ENCODE data around the gene TMEM217. TPM values are rescaled to one million over a fixed set of nuclear protein-coding genes. Genes with fewer than 3 reads are reported as not detected.

TMEM217 gene
- total and polyA plus RNA-seq, 2 of the 8 experiments (the other 6 are each of a cell fraction or from before 2014, with no cell fraction given): 0.60 to 1.1 TPM

DNA sequence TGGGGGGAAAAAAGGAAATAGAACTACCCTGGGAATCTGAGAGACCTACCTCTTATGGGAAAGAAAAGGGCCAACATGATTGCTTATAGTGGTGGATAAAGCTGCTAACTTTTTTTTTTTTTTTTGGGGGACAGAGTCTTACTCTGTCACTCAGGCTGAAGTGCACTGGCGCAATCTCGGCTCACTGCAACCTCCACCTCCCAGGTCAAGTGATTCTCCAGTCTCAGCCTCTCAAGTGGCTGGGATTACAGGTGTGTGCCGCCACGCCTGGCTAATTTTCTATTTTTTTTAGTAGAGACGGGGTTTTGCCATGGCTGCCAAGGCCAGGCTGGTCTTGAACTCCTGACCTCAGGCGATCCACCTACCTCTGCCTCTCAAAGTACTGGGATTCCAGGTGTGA, 39.9 kb downstream of the TMEM217 start:
- H3K14ac ChIP-seq (ENCODE audit: insufficient read length): no peak overlapping the region
- H2BK20ac ChIP-seq (ENCODE audit: low read length): no peak overlapping the region
- H3K23me2 ChIP-seq (ENCODE audit: low read depth, low read length): peaks cover 5% of the 10 kb centered on the region; the same call in 1 of the 2 replicates
- no peak overlapping the region for H4K91ac ChIP-seq (replicated peaks; ENCODE audit: insufficient read length, low read length)
- 96% methylated on average over 6 of the region's 6 CpGs; no CpG with 5 or more reads in 1 of the 2 experiments for WGBS, 2 experiments (ENCODE audit: extremely low coverage in 1 of 2, insufficient coverage in 1 of 2, insufficient read length in 1 of 2, insufficient replicate concordance in 2 of 2, low coverage in 1 of 2, low lambda C conversion rate in 2 of 2, missing lambda C conversion rate in 1 of 2)
- no peak overlapping the region for H4K8ac ChIP-seq (ENCODE audit: extremely low read depth, insufficient read depth, low read length)
- no peak overlapping the region for H2BK120ac ChIP-seq (replicated peaks; ENCODE audit: low read depth, low read length)
- H3K4me1 ChIP-seq (replicated peaks in 1 of 4; ENCODE audit: control insufficient read depth in 3 of 4, insufficient read depth in 4 of 4, low read length in 3 of 4): no peaks in the 10 kb centered on the region; a peak in 1 of 7 replicates
- ChIA-PET POLR2A (ENCODE audit: partially characterized antibody) (interaction anchor here (1.0 kb wide), 1 partner anchor 9 kb away, joined by 3 read pairs; no protein-coding TSS in a partner anchor), CTCF (ENCODE audit: partially characterized antibody) (interaction anchor here (6.2 to 34.9 kb wide), 2 partner anchors 9 to 195 kb away, joined by 55 to 866 read pairs; no protein-coding TSS in a partner anchor)
- no peak overlapping the region for H2AK5ac ChIP-seq (ENCODE audit: low read depth, low read length)
- H3K4me3 ChIP-seq (ENCODE audit: extremely low read depth in 1 of 4, insufficient read depth in 2 of 4, low read depth in 3 of 4, low read length in 4 of 4): no peak overlapping the region
- DNase-seq (ENCODE audit: low read depth in 1 of 2, low spot score in 2 of 2) (no peak), FAIRE-seq (no peak)
- no peak overlapping the region for H3K4me2 ChIP-seq (ENCODE audit: insufficient read depth in 1 of 2, low read depth in 2 of 2, low read length in 2 of 2)
- no peak overlapping the region for H2AFZ ChIP-seq (ENCODE audit: low read length)
- H3K27me3 ChIP-seq (replicated peaks in 1 of 4; ENCODE audit: control insufficient read depth in 3 of 4, extremely low read depth in 1 of 4, insufficient read depth in 3 of 4, low read length in 3 of 4): no peaks in the 10 kb centered on the region; a peak in 1 of 7 replicates
- H4K20me1 ChIP-seq (replicated peaks in 1 of 2; ENCODE audit: control insufficient read depth in 1 of 2, insufficient read depth in 2 of 2, low read length in 2 of 2): peaks cover 0 to 2% of the 10 kb centered on the region in 2 experiments
- H3K9ac ChIP-seq (replicated peaks in 1 of 4; ENCODE audit: extremely low read depth in 1 of 4, low read depth in 3 of 4, low read length in 3 of 4): no peak overlapping the region
- no peak overlapping the region for H2BK5ac ChIP-seq (ENCODE audit: low read depth, low read length)
- H3K27ac ChIP-seq (ENCODE audit: low read depth, low read length): no peak overlapping the region
- H3K4ac ChIP-seq (replicated peaks; ENCODE audit: insufficient read length, low read depth, low read length): no peak overlapping the region
- H4K5ac ChIP-seq (ENCODE audit: insufficient read length, low read depth, low read length): no peak overlapping the region
- no peaks in the 10 kb centered on the region for H3K79me2 ChIP-seq (ENCODE audit: control insufficient read depth in 1 of 2, insufficient read depth in 2 of 2, low read length in 2 of 2)
- no peak overlapping the region for H2BK12ac ChIP-seq (ENCODE audit: low read depth, low read length)
- no peak overlapping the region for H3K56ac ChIP-seq (replicated peaks; ENCODE audit: insufficient read length, low read depth, low read length)
- H3K23ac ChIP-seq (ENCODE audit: insufficient read length): no peak overlapping the region
- no peaks in the 10 kb centered on the region for H3K36me3 ChIP-seq (ENCODE audit: control insufficient read depth in 2 of 4, insufficient read depth in 4 of 4, low read length in 3 of 4)
- no peak overlapping the region for H3K18ac ChIP-seq (ENCODE audit: extremely low read depth, low read length)
- H3K9me3 ChIP-seq (ENCODE audit: insufficient read depth in 2 of 2, low read depth in 1 of 2, low read length in 1 of 2): no peaks in the 10 kb centered on the region
- no peaks in the 10 kb centered on the region for H3K79me1 ChIP-seq (ENCODE audit: low read depth, low read length)
- no peak overlapping the region for H2BK15ac ChIP-seq (ENCODE audit: low read length)
- TF ChIP-seq RBBP5 (IDR thresholded peaks at IDR 0.05; ENCODE audit: borderline replicate concordance, low read depth, low read length) (no peak), KDM5A (IDR thresholded peaks at IDR 0.05; ENCODE audit: low read length) (no peak), JUN (IDR thresholded peaks at IDR 0.05; ENCODE audit: low read depth, low read length) (no peak), TAF7 (optimal IDR thresholded peaks at IDR 0.05; ENCODE audit: borderline replicate concordance, low read depth, low read length) (no peak), CEBPB (IDR thresholded peaks at IDR 0.05; ENCODE audit: low read depth, low read length) (no peak), POLR2A (IDR thresholded peaks at IDR 0.05; ENCODE audit: control extremely low read depth in 1 of 2, low read depth in 2 of 2, low read length in 2 of 2) (no peak), HDAC6 (IDR thresholded peaks at IDR 0.05; ENCODE audit: low read depth, low read length) (no peak), ASH2L (IDR thresholded peaks at IDR 0.05; ENCODE audit: low read length) (no peak), NRF1 (IDR thresholded peaks at IDR 0.05; ENCODE audit: low read depth, low read length) (no peak)
- TF ChIP-seq, protein P1, sequence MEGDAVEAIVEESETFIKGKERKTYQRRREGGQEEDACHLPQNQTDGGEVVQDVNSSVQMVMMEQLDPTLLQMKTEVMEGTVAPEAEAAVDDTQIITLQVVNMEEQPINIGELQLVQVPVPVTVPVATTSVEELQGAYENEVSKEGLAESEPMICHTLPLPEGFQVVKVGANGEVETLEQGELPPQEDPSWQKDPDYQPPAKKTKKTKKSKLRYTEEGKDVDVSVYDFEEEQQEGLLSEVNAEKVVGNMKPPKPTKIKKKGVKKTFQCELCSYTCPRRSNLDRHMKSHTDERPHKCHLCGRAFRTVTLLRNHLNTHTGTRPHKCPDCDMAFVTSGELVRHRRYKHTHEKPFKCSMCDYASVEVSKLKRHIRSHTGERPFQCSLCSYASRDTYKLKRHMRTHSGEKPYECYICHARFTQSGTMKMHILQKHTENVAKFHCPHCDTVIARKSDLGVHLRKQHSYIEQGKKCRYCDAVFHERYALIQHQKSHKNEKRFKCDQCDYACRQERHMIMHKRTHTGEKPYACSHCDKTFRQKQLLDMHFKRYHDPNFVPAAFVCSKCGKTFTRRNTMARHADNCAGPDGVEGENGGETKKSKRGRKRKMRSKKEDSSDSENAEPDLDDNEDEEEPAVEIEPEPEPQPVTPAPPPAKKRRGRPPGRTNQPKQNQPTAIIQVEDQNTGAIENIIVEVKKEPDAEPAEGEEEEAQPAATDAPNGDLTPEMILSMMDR (IDR thresholded peaks at IDR 0.05; ENCODE audit: control extremely low read depth in 1 of 3, insufficient read depth in 1 of 3, low read depth in 1 of 3, low read length in 3 of 3): no peak
- TF ChIP-seq, protein P2, sequence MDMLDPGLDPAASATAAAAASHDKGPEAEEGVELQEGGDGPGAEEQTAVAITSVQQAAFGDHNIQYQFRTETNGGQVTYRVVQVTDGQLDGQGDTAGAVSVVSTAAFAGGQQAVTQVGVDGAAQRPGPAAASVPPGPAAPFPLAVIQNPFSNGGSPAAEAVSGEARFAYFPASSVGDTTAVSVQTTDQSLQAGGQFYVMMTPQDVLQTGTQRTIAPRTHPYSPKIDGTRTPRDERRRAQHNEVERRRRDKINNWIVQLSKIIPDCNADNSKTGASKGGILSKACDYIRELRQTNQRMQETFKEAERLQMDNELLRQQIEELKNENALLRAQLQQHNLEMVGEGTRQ (IDR thresholded peaks at IDR 0.05; ENCODE audit: low read length): no peak
